Colonic mucosa (tissue), 4 donors: Measurements from ENCODE around the gene CERS5. TPM values are rescaled to one million over a fixed set of nuclear protein-coding genes. Genes with fewer than 3 reads are reported as not detected.

Source experiments
- DNase-seq: peaks from one replicate; pipeline ENCODE4 v3.0.0-alpha.2; 2020
- H3K27ac ChIP-seq: fragments of 200-600 bp; one replicate; pipeline ENCODE4 v1.8.0; 2021
- H3K27me3 ChIP-seq: fragments of 200-600 bp; one replicate; pipeline ENCODE4 v1.8.0; 2021
- H3K36me3 ChIP-seq: fragments of 200-600 bp; one replicate; pipeline ENCODE4 v1.8.0; 2021
- H3K4me1 ChIP-seq: fragments of 200-600 bp; one replicate; pipeline ENCODE4 v1.8.0; 2021; ENCODE audit warnings: mild to moderate bottlenecking
- H3K4me3 ChIP-seq: fragments of 200-600 bp; one replicate; pipeline ENCODE4 v1.8.0; 2021
- H3K9ac ChIP-seq, 2 donors: one replicate each; pipeline ENCODE4 v1.7.0; 2013; ENCODE audit warnings: control low read depth in 2 of 2, low read depth in 2 of 2, low read length in 2 of 2
- H3K9me3 ChIP-seq: fragments of 200-600 bp; one replicate; pipeline ENCODE4 v1.8.0; 2021
- intact Hi-C: fragments of 100-400 bp; cut with DNase I; formaldehyde crosslinking; loops from one replicate; pipeline ENCODE4 v1.14.1; 2022
- total RNA-seq, 2 donors: library from RNA; stranded (reverse); fragmentation: NEBNext Ultra II Directional in 1 of 2; extraction: Animal tissue kit (Norgen Biotek cat#: 25700) in 1 of 2; gene quantifications; one replicate each; pipeline ENCODE4 v1.2.1, GENCODE V29; 2021
- TF ChIP-seq, protein P1 (sequence below): fragments of 200-600 bp; IDR thresholded peaks from one replicate; pipeline ENCODE4 v1.8.0; 2022; ENCODE audit warnings: antibody characterized with exemption, mild to moderate bottlenecking
- donor health status: healthy.
- donor health status: DM: no; HTN: no; CAD: no.
- donor health status: DM: no; HTN: no; CAD: no.

Gene CERS5
- total RNA-seq, 2 donors from 2014 or later = 17.6 to 19.4 TPM

DNA sequence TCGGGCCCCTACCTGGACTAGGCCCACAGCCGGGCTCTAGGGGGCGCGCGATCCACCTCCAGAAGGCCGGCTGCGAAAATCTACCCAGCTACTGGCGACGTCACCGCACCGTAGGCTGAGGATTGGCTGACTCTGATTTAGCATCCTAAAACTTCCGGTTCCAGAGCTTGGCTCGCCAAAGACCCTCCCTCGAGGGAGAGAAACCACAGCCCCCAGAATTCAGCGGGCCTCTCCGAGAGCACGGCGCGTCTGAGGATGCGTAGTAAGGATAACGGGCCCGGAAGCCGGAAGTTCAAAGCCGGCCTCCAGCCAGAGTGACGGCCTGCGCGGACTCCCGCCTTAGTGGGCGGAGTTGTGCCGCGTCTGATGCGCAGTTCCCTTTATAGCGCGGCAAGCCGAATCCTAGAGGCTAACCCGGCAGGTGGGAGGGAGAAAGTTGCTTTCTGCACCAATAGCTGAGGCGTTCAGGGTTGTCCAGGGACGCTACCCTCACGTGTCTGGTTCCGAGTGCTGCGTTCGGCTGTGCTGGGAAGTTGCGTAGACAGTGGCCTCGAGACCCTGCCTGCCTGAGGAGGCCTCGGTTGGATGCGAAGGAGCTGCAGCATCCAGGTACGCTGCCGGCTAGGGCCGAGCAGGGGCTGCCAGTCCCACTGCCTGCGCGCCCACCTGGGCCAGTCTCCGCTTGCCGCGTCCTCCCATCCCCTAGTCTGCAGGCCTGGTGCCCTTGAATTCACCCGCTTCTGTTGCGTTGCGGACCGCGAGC, 55.3 kb downstream of the CERS5 start, which contains the start of gene COX14:
Gene COX14, plus strand, starts transcription at position 544 of the 763 bp plus-strand sequence. CDS start 7,808 bp downstream, outside the sequence.
- no peaks in the 10 kb centered on the region for H3K27me3 ChIP-seq
- intact Hi-C loops = no loop called here
- peaks cover 32% of the 10 kb centered on the region for H3K4me1 ChIP-seq
- peak within 1 kb of the TSS; percentile 89 for H3K27ac ChIP-seq
- peak; percentile 99 for DNase-seq
- TF ChIP-seq, protein P1, sequence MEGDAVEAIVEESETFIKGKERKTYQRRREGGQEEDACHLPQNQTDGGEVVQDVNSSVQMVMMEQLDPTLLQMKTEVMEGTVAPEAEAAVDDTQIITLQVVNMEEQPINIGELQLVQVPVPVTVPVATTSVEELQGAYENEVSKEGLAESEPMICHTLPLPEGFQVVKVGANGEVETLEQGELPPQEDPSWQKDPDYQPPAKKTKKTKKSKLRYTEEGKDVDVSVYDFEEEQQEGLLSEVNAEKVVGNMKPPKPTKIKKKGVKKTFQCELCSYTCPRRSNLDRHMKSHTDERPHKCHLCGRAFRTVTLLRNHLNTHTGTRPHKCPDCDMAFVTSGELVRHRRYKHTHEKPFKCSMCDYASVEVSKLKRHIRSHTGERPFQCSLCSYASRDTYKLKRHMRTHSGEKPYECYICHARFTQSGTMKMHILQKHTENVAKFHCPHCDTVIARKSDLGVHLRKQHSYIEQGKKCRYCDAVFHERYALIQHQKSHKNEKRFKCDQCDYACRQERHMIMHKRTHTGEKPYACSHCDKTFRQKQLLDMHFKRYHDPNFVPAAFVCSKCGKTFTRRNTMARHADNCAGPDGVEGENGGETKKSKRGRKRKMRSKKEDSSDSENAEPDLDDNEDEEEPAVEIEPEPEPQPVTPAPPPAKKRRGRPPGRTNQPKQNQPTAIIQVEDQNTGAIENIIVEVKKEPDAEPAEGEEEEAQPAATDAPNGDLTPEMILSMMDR = peak; percentile 94
- no peaks in the 10 kb centered on the region for H3K36me3 ChIP-seq
- H3K9ac ChIP-seq = peak within 1 kb of the TSS; percentile 96 to 99
- H3K9me3 ChIP-seq = no peaks in the 10 kb centered on the region
- peak within 1 kb of the TSS; percentile 73 for H3K4me3 ChIP-seq

DNA sequence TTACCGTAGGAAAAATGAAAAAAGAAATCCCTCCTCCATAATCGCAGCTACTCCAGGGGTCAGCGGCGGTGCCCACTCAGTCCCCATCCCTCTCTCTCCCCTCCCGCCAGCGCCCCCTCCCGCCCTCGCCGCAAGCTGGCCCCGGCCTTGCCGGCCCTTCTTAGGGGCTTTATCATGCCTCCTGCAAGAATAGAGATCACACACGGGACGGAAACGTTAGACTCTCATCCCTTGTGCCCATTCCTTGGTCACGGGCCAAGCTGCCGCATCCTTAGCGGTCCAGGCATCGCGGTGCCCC, 55.8 kb downstream of the CERS5 start:
- no peaks in the 10 kb centered on the region for H3K9me3 ChIP-seq
- TF ChIP-seq, protein P1 = no peak
- peak overlapping the region; percentile 68 to 99 for H3K9ac ChIP-seq
- H3K4me3 ChIP-seq = peak overlapping the region; percentile 23
- H3K27ac ChIP-seq = peak overlapping the region; percentile 88
- peaks cover 32% of the 10 kb centered on the region for H3K4me1 ChIP-seq
- no peak for DNase-seq
- H3K27me3 ChIP-seq = no peaks in the 10 kb centered on the region
- no peaks in the 10 kb centered on the region for H3K36me3 ChIP-seq
- intact Hi-C loops = no loop called here

DNA sequence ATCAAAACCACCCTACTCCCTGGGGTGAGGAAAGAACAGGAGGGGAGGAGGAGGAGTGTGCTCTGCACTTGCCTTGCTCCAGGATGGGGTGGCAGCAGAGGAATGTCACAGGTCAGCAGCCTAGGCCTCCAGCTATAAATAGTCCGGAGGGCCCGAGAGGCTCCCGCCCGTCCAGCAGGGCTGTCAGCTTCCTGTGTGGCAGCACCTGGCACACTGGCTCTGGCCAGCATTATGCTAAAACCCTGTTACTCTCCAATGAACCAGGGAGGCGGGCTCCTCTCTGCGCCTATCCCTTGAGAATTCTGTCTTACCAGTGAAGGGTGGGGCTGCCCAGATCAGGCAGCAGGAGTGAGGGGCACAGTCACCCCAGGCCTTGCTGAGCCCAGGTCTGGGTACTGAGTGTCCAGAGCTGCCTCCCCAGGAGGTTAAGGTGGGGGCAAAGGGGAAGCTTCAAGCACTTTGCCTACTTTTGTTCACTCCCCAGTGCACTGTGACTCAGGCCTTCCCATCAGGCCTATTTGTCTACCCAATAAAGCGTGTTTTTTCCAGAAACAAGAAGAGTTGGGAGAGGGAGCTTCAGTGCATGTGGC, 56.3 kb downstream of the CERS5 start:
- intact Hi-C loops = no loop called here
- peak overlapping the region; percentile 68 to 99 for H3K9ac ChIP-seq
- DNase-seq = peak; percentile 79
- TF ChIP-seq, protein P1 = no peak
- H3K27me3 ChIP-seq = no peaks in the 10 kb centered on the region
- no peaks in the 10 kb centered on the region for H3K36me3 ChIP-seq
- peaks cover 32% of the 10 kb centered on the region for H3K4me1 ChIP-seq
- peak overlapping the region; percentile 23 for H3K4me3 ChIP-seq
- H3K9me3 ChIP-seq = no peaks in the 10 kb centered on the region
- peak overlapping the region; percentile 88 for H3K27ac ChIP-seq

DNA sequence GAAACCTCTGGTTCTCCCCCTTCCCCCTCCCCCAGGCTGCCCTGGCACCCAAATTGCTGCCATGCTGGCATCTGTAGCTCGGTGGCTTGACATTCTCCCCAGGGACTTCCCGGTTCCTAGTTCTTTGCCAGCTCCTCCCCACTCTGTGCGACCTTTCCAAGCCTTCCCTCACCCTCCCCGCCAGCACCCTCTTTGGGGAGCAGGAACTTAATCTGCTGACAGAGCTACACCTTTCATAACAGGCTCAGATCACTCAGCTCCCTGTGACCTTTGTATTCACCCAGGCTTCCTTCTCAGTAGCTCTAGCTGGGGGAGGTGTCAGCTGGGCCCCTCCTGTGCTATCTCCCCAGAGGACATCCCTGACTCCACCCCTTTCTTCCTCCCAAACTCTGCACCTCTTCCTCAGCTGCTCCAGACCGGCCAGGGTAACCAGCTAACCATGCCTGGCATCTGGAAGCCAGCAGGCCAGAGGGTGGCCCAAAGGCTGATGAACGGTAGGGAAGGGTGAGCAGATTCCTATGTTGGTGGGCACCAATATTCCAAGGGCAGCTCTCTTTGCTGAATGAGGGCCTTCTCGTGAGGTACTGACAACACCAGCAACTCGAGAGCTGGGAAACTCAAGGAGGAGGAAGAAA, 56.9 kb downstream of the CERS5 start:
- peak overlapping the region; percentile 23 for H3K4me3 ChIP-seq

DNA sequence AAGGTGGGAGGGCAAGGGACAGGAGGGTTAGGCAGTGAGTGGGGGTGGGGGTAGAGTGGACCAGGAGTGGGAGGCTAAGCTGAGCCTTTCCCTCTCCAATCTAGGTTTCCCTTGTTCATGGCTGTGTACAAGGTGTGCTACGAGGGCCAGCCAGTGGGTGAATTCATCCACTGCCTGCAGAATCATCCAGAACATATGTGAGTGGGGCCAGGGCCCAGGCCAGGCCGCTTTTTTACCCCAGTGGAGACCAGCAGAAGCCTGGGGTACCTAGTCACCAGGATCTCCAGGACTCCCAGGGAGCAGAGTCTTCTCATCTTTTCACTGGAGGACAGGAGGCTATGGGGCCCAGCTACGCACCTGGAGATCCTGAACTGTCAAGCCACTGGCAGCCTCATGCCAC, 57.9 kb downstream of the CERS5 start:
- H3K9me3 ChIP-seq = no peaks in the 10 kb centered on the region
- H3K4me1 ChIP-seq = peaks cover 32% of the 10 kb centered on the region
- TF ChIP-seq, protein P1 = no peak
- H3K27ac ChIP-seq = peak overlapping the region; percentile 88
- intact Hi-C loops = no loop called here
- H3K36me3 ChIP-seq = no peaks in the 10 kb centered on the region
- peak overlapping the region; percentile 6 to 99 for H3K9ac ChIP-seq
- H3K27me3 ChIP-seq = no peaks in the 10 kb centered on the region
- no peak overlapping the region for H3K4me3 ChIP-seq
- no peak for DNase-seq

More for the DNA sequence above, 56.9 kb downstream of the CERS5 start:
- H3K27me3 ChIP-seq = no peaks in the 10 kb centered on the region
- H3K9me3 ChIP-seq = no peaks in the 10 kb centered on the region
- no peaks in the 10 kb centered on the region for H3K36me3 ChIP-seq
- intact Hi-C loops = no loop called here
- TF ChIP-seq, protein P1 = no peak
- peak overlapping the region; percentile 88 for H3K27ac ChIP-seq
- DNase-seq = peak; percentile 82
- peaks cover 32% of the 10 kb centered on the region for H3K4me1 ChIP-seq
- H3K9ac ChIP-seq = peak overlapping the region; percentile 68 to 99
